ENCODE measurements around the gene SYNPR.

GRCh38 chr3:63584681-63585080, 306.6 kb downstream of the SYNPR start:
- TF ChIP-seq, protein P1, sequence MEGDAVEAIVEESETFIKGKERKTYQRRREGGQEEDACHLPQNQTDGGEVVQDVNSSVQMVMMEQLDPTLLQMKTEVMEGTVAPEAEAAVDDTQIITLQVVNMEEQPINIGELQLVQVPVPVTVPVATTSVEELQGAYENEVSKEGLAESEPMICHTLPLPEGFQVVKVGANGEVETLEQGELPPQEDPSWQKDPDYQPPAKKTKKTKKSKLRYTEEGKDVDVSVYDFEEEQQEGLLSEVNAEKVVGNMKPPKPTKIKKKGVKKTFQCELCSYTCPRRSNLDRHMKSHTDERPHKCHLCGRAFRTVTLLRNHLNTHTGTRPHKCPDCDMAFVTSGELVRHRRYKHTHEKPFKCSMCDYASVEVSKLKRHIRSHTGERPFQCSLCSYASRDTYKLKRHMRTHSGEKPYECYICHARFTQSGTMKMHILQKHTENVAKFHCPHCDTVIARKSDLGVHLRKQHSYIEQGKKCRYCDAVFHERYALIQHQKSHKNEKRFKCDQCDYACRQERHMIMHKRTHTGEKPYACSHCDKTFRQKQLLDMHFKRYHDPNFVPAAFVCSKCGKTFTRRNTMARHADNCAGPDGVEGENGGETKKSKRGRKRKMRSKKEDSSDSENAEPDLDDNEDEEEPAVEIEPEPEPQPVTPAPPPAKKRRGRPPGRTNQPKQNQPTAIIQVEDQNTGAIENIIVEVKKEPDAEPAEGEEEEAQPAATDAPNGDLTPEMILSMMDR (IDR thresholded peaks at IDR 0.05; ENCODE audit: borderline replicate concordance, extremely low read depth, low read length, poor library complexity, severe bottlenecking), result no peak
- no peak for TF ChIP-seq EZH2 (IDR thresholded peaks at IDR 0.05; ENCODE audit: borderline replicate concordance, low read depth, low read length, severe bottlenecking)
